Effector CD8-positive, alpha-beta T cell (primary cell): Measurements from ENCODE around the gene GOLT1A.

Experiments
- DNase-seq: peaks from one replicate; lab custom pipeline; 2025; lab: John Stamatoyannopoulos, UW

Gene GOLT1A

GRCh38 chr1:204192589-204193352, 21.0 kb downstream of the GOLT1A start:
- no peak for DNase-seq

GRCh38 chr1:204192046-204192445, 21.7 kb downstream of the GOLT1A start:
- no peak for DNase-seq

- DNase-seq = no peak
Observed at GRCh38 chr1:204191456-204191855, 22.3 kb downstream of the GOLT1A start.

- peak; percentile 30 for DNase-seq
Observed at GRCh38 chr1:204190212-204191211, 23.3 kb downstream of the GOLT1A start.

GRCh38 chr1:204188959-204189639, 24.7 kb downstream of the GOLT1A start:
- no peak for DNase-seq

GRCh38 chr1:204186597-204186996, 27.2 kb downstream of the GOLT1A start:
- no peak for DNase-seq

- no peak for DNase-seq
Observed at GRCh38 chr1:204181116-204181515, 32.7 kb downstream of the GOLT1A start.

- no peak for DNase-seq
Observed at GRCh38 chr1:204180133-204180532, 33.7 kb downstream of the GOLT1A start.

GRCh38 chr1:204178487-204179281, 35.1 kb downstream of the GOLT1A start:
- DNase-seq = no peak

- no peak for DNase-seq
Observed at GRCh38 chr1:204177133-204177532, 36.7 kb downstream of the GOLT1A start.

- no peak for DNase-seq
Observed at GRCh38 chr1:204176049-204176448, 37.7 kb downstream of the GOLT1A start.

- no peak for DNase-seq
Observed at GRCh38 chr1:204174958-204175357, 38.8 kb downstream of the GOLT1A start.

GRCh38 chr1:204172404-204173029, 41.3 kb downstream of the GOLT1A start:
- no peak for DNase-seq

GRCh38 chr1:204171751-204172178, 42.0 kb downstream of the GOLT1A start:
- DNase-seq = no peak

GRCh38 chr1:204170494-204171155, 43.2 kb downstream of the GOLT1A start:
- no peak for DNase-seq

GRCh38 chr1:204169858-204170257, 43.9 kb downstream of the GOLT1A start:
- DNase-seq = no peak

- DNase-seq = no peak
Observed at GRCh38 chr1:204167730-204168129, 46.1 kb downstream of the GOLT1A start.

GRCh38 chr1:204166219-204166618, 47.6 kb downstream of the GOLT1A start, which contains the start of gene REN:
REN (minus strand) TSS chr1:204166337; CDS start chr1:204166293, 44 bp downstream.
- no peak for DNase-seq

- DNase-seq = peak; percentile 71
Observed at GRCh38 chr1:204162494-204163074, 51.2 kb downstream of the GOLT1A start.
